ENCODE data around the gene CGN. TPM values are rescaled to one million over a fixed set of nuclear protein-coding genes. Genes with fewer than 3 reads are reported as not detected.

CGN gene
- total RNA-seq, 4 donors from 2014 or later = 3.3 to 26.1 (median 15.1) TPM

GRCh38 chr1:151474745-151475144, 36.4 kb upstream of the CGN start:
- Histone ChIP-seq H3K36me3 (no peaks in the 10 kb centered on the region), H3K27ac (no peak overlapping the region), H3K27me3 (no peaks in the 10 kb centered on the region), H3K4me1 (peaks cover 0 to 16% (median 3%) of the 10 kb centered on the region in 3 donors), H3K4me3 (no peak overlapping the region), H3K9me3 (no peaks in the 10 kb centered on the region)
- 73 to 89% methylated on average over 3 of the region's 3 CpGs for WGBS, 2 donors
- intact Hi-C loops (cut with DNase I) = no loop called here
- no peak for DNase-seq
- no peak for TF ChIP-seq CTCF (IDR thresholded peaks at IDR 0.05)
- no peak for TF ChIP-seq POLR2A (IDR thresholded peaks at IDR 0.05)

- WGBS, 2 donors = 68 to 100% methylated on average over 1 of the region's 1 CpG
- intact Hi-C loops (cut with DNase I) = no loop called here
- H3K27ac ChIP-seq = no peak overlapping the region
- no peaks in the 10 kb centered on the region for H3K9me3 ChIP-seq
- no peak overlapping the region for H3K4me3 ChIP-seq
- no peak for DNase-seq
- H3K4me1 ChIP-seq = peaks cover 0 to 16% (median 3%) of the 10 kb centered on the region in 3 donors
- TF ChIP-seq CTCF (IDR thresholded peaks at IDR 0.05) (no peak), POLR2A (IDR thresholded peaks at IDR 0.05) (no peak)
- H3K36me3 ChIP-seq = no peaks in the 10 kb centered on the region
- no peaks in the 10 kb centered on the region for H3K27me3 ChIP-seq
These were observed 36.0 kb upstream of the CGN start for GRCh38 chr1:151475175-151475574.

- no peak overlapping the region for H3K27ac ChIP-seq
- 72 to 76% methylated on average over 6 of the region's 6 CpGs for WGBS, 2 donors
- peaks cover 0 to 16% (median 3%) of the 10 kb centered on the region in 3 donors for H3K4me1 ChIP-seq
- no peak overlapping the region for H3K4me3 ChIP-seq
- H3K27me3 ChIP-seq = no peaks in the 10 kb centered on the region
- no peaks in the 10 kb centered on the region for H3K9me3 ChIP-seq
- no peaks in the 10 kb centered on the region for H3K36me3 ChIP-seq
- TF ChIP-seq CTCF (IDR thresholded peaks at IDR 0.05) (no peak), POLR2A (IDR thresholded peaks at IDR 0.05) (no peak)
- intact Hi-C loops (cut with DNase I) = no loop called here
- no peak for DNase-seq
These were observed 35.1 kb upstream of the CGN start for GRCh38 chr1:151476083-151476482.

GRCh38 chr1:151477066-151477465, 34.1 kb upstream of the CGN start:
- 65 to 80% methylated on average over 3 of the region's 3 CpGs for WGBS, 2 donors
- Histone ChIP-seq H3K27ac (no peak overlapping the region), H3K4me1 (peaks cover 0 to 16% (median 3%) of the 10 kb centered on the region in 3 donors), H3K9me3 (peaks cover 0 to 6% (median 2%) of the 10 kb centered on the region in 3 donors), H3K27me3 (no peaks in the 10 kb centered on the region), H3K4me3 (no peak overlapping the region), H3K36me3 (no peaks in the 10 kb centered on the region)
- TF ChIP-seq CTCF (IDR thresholded peaks at IDR 0.05) (no peak), POLR2A (IDR thresholded peaks at IDR 0.05) (no peak)
- intact Hi-C loops (cut with DNase I) = no loop called here
- DNase-seq = no peak

- H3K36me3 ChIP-seq = no peaks in the 10 kb centered on the region
- intact Hi-C loops (cut with DNase I) = no loop called here
- H3K4me1 ChIP-seq = peaks cover 0 to 7% (median 0%) of the 10 kb centered on the region in 3 donors
- DNase-seq = no peak
- TF ChIP-seq POLR2A (IDR thresholded peaks at IDR 0.05) (no peak), CTCF (IDR thresholded peaks at IDR 0.05) (no peak)
- H3K4me3 ChIP-seq = no peak overlapping the region
- 80 to 92% methylated on average over 1 of the region's 1 CpG for whole genome bisulfite sequencing, 2 donors
- peaks cover 0 to 11% (median 6%) of the 10 kb centered on the region in 3 donors for H3K9me3 ChIP-seq
- no peak overlapping the region for H3K27ac ChIP-seq
- no peaks in the 10 kb centered on the region for H3K27me3 ChIP-seq
These were observed 32.9 kb upstream of the CGN start for GRCh38 chr1:151478140-151478812.
